ENCODE measurements around the gene CELF4.

The CELF4 gene

GRCh38 chr18:37527395-37527794 lies 38.2 kb downstream of the CELF4 start:
- DNase-seq (ENCODE audit: low read depth in 2 of 2, low spot score in 1 of 2), result no peak

- no peak for DNase-seq (ENCODE audit: low read depth in 2 of 2, low spot score in 1 of 2)
Observed at GRCh38 chr18:37525262-37525585, 40.4 kb downstream of the CELF4 start.

- no peak for DNase-seq (ENCODE audit: low read depth in 2 of 2, low spot score in 1 of 2)
Observed at GRCh38 chr18:37524498-37525261, 40.9 kb downstream of the CELF4 start.

- DNase-seq (ENCODE audit: low read depth in 2 of 2, low spot score in 1 of 2), result no peak
Observed at GRCh38 chr18:37524139-37524497, 41.5 kb downstream of the CELF4 start.

GRCh38 chr18:37521510-37522465 lies 43.8 kb downstream of the CELF4 start:
- no peak for DNase-seq (ENCODE audit: low read depth in 2 of 2, low spot score in 1 of 2)

GRCh38 chr18:37520508-37520907 lies 45.1 kb downstream of the CELF4 start:
- no peak for DNase-seq (ENCODE audit: low read depth in 2 of 2, low spot score in 1 of 2)

- DNase-seq (ENCODE audit: low read depth in 2 of 2, low spot score in 1 of 2), result no peak
Observed at GRCh38 chr18:37519510-37520135, 46.0 kb downstream of the CELF4 start.

GRCh38 chr18:37516361-37516853 lies 49.2 kb downstream of the CELF4 start:
- no peak for DNase-seq (ENCODE audit: low read depth in 2 of 2, low spot score in 1 of 2)

GRCh38 chr18:37514953-37515352 lies 50.6 kb downstream of the CELF4 start:
- no peak for DNase-seq (ENCODE audit: low read depth in 2 of 2, low spot score in 1 of 2)

- no peak for DNase-seq (ENCODE audit: low read depth in 2 of 2, low spot score in 1 of 2)
Observed at GRCh38 chr18:37512400-37512799, 53.2 kb downstream of the CELF4 start.

GRCh38 chr18:37511721-37512298 lies 53.8 kb downstream of the CELF4 start:
- DNase-seq (ENCODE audit: low read depth in 2 of 2, low spot score in 1 of 2), result no peak

- no peak for DNase-seq (ENCODE audit: low read depth in 2 of 2, low spot score in 1 of 2)
Observed at GRCh38 chr18:37509600-37509999, 56.0 kb downstream of the CELF4 start.

GRCh38 chr18:37508207-37508606 lies 57.4 kb downstream of the CELF4 start:
- no peak for DNase-seq (ENCODE audit: low read depth in 2 of 2, low spot score in 1 of 2)

- no peak for DNase-seq (ENCODE audit: low read depth in 2 of 2, low spot score in 1 of 2)
Observed at GRCh38 chr18:37507239-37507638, 58.4 kb downstream of the CELF4 start.

- DNase-seq (ENCODE audit: low read depth in 2 of 2, low spot score in 1 of 2), result no peak
Observed at GRCh38 chr18:37506001-37506400, 59.6 kb downstream of the CELF4 start.

GRCh38 chr18:37505321-37505720 lies 60.3 kb downstream of the CELF4 start:
- no peak for DNase-seq (ENCODE audit: low read depth in 2 of 2, low spot score in 1 of 2)

GRCh38 chr18:37502601-37503000 lies 63.0 kb downstream of the CELF4 start:
- DNase-seq (ENCODE audit: low read depth in 2 of 2, low spot score in 1 of 2), result no peak

GRCh38 chr18:37502036-37502435 lies 63.6 kb downstream of the CELF4 start:
- DNase-seq (ENCODE audit: low read depth in 2 of 2, low spot score in 1 of 2), result no peak

GRCh38 chr18:37501136-37501535 lies 64.5 kb downstream of the CELF4 start:
- no peak for DNase-seq (ENCODE audit: low read depth in 2 of 2, low spot score in 1 of 2)

- no peak for DNase-seq (ENCODE audit: low read depth in 2 of 2, low spot score in 1 of 2)
Observed at GRCh38 chr18:37499913-37500312, 65.7 kb downstream of the CELF4 start.

- DNase-seq (ENCODE audit: low read depth in 2 of 2, low spot score in 1 of 2), result no peak
Observed at GRCh38 chr18:37499044-37499443, 66.6 kb downstream of the CELF4 start.
